OCI-LY7 (cell line): Measurements from ENCODE around the gene CCNG2. TPM values are rescaled to one million over a fixed set of nuclear protein-coding genes. Genes with fewer than 3 reads are reported as not detected.

ENCODE experiments used
- BruUV-seq: library from RNA; stranded (reverse); fragments of 400-500 nt; replicated peaks from 2 replicates; lab custom pipeline; 2021; lab: Mats Ljungman, UMichigan
- CTCF ChIA-PET: fragments of 300-600 bp; sonication (Branson Sonifier 250); formaldehyde crosslinking; loops from one replicate; lab custom pipeline; 2022; ENCODE audit warnings: antibody characterized with exemption; ENCODE audit not compliant: unreplicated experiment; lab: Charles Lee
- POLR2A ChIA-PET: fragments of 300-600 bp; sonication (Branson Sonifier 250); formaldehyde crosslinking; loops from one replicate; lab custom pipeline; 2022; ENCODE audit warnings: antibody characterized with exemption; lab: Charles Lee
- DNase-seq: peaks from one replicate; pipeline ENCODE4 v3.0.0-alpha.2; 2015; ENCODE audit warnings: low spot score
- H2AFZ ChIP-seq: fragments of 200-600 bp; sonication (generic), shearing (Covaris generic); 2 replicates; pipeline ENCODE4 v1.6.1; 2014; ENCODE audit warnings: mild to moderate bottlenecking, antibody characterized with exemption, low read length, moderate library complexity
- H3K27ac ChIP-seq: fragments of 200-600 bp; sonication (generic); 2 replicates; pipeline ENCODE4 v1.5.1; 2014; ENCODE audit warnings: mixed run types, low read depth, mild to moderate bottlenecking, moderate library complexity, low read length, inconsistent platforms; ENCODE audit not compliant: poor library complexity, severe bottlenecking
- H3K36me3 ChIP-seq: fragments of 200-600 bp; sonication (generic); 2 replicates; pipeline ENCODE4 v1.6.1; 2014; ENCODE audit warnings: mild to moderate bottlenecking, antibody characterized with exemption, low read length, moderate library complexity, mixed read lengths; ENCODE audit not compliant: insufficient read depth
- H3K4me1 ChIP-seq: fragments of 200-600 bp; sonication (generic); 2 replicates; pipeline ENCODE4 v1.5.1; 2014; ENCODE audit warnings: mild to moderate bottlenecking, low read length; ENCODE audit not compliant: insufficient read depth, poor library complexity, severe bottlenecking
- H3K4me2 ChIP-seq: fragments of 200-600 bp; sonication (generic); 2 replicates; pipeline ENCODE4 v1.6.1; 2014; ENCODE audit warnings: mild to moderate bottlenecking, low read length
- H3K4me3 ChIP-seq: fragments of 200-600 bp; sonication (generic); 2 replicates; pipeline ENCODE4 v1.5.1; 2014; ENCODE audit warnings: mild to moderate bottlenecking, low read depth, low read length; ENCODE audit not compliant: poor library complexity, severe bottlenecking
- H3K79me2 ChIP-seq: fragments of 200-600 bp; sonication (generic); 2 replicates; pipeline ENCODE4 v1.6.1; 2016; ENCODE audit warnings: low read depth, mild to moderate bottlenecking, low read length, moderate library complexity, mixed read lengths; ENCODE audit not compliant: insufficient read depth
- H3K9me2 ChIP-seq: fragments of 200-600 bp; sonication (generic); 2 replicates; pipeline ENCODE4 v1.6.1; 2016; ENCODE audit warnings: mild to moderate bottlenecking, low read length, mixed read lengths; ENCODE audit not compliant: insufficient read depth
- H3K9me3 ChIP-seq: fragments of 200-600 bp; sonication (generic); 2 replicates; pipeline ENCODE4 v1.6.1; 2014; ENCODE audit warnings: mild to moderate bottlenecking, mixed run types, low read length, mixed read lengths
- H4K20me1 ChIP-seq: fragments of 200-600 bp; sonication (generic); 2 replicates; pipeline ENCODE4 v1.6.1; 2014; ENCODE audit warnings: mild to moderate bottlenecking, antibody characterized with exemption, low read length, moderate library complexity, mixed read lengths; ENCODE audit not compliant: insufficient read depth
- CTCF ChIP-seq: fragments of 200-600 bp; sonication (generic); conservative IDR thresholded peaks from 2 replicates; pipeline ENCODE4 v1.5.1; 2014; ENCODE audit warnings: mild to moderate bottlenecking, antibody characterized with exemption, low read length, moderate library complexity, mixed read lengths
- EZH2phosphoT487 ChIP-seq: fragments of 200-600 bp; sonication (generic); IDR thresholded peaks from 2 replicates; pipeline ENCODE4 v1.6.1; 2018; ENCODE audit warnings: low read depth, borderline replicate concordance, mild to moderate bottlenecking, mixed run types, antibody characterized with exemption, low read length, moderate library complexity, mixed read lengths
- intact Hi-C: fragments of 100-400 bp; cut with micrococcal nuclease; formaldehyde crosslinking; loops from one replicate; pipeline ENCODE4 v1.10.0; 2022; ENCODE audit not compliant: unreplicated experiment
- total RNA-seq, 2 experiments: library from RNA; depleted of rRNA in 1 of 2; stranded (reverse); fragments of >200 nt in 1 of 2; shearing (Covaris generic) in 1 of 2; gene quantifications; 2 replicates each; pipeline ENCODE4 v1.2.3, GENCODE V29; 2014 to 2022

The CCNG2 gene
- total RNA-seq, 2 experiments from 2014 or later = 16.6 to 87.4 TPM

- H3K79me2 ChIP-seq = no peaks in the 10 kb centered on the region
- intact Hi-C loops = no loop called here
- BruUV-seq = no TSS peak
- ChIA-PET POLR2A (interaction anchor here (1.4 to 3.1 kb wide), 5 partner anchors 9 to 39 kb away, joined by 3 to 17 read pairs (median 8); partner anchors contain the start of gene CCNG2), CTCF (interaction anchor here (1.0 to 2.2 kb wide), 2 partner anchors 8 to 21 kb away, joined by 3 to 13 read pairs; no protein-coding TSS in a partner anchor)
- H3K27ac ChIP-seq = no peak overlapping the region
- no peak for TF ChIP-seq CTCF
- no peak for TF ChIP-seq EZH2phosphoT487
- no peak overlapping the region for H2AFZ ChIP-seq
- H3K36me3 ChIP-seq = no peaks in the 10 kb centered on the region
- no peaks in the 10 kb centered on the region for H4K20me1 ChIP-seq
- no peaks in the 10 kb centered on the region for H3K9me2 ChIP-seq
- peaks cover 13% of the 10 kb centered on the region for H3K4me1 ChIP-seq
- H3K4me3 ChIP-seq = no peak overlapping the region
- DNase-seq = no peak
- H3K9me3 ChIP-seq = no peaks in the 10 kb centered on the region
- H3K4me2 ChIP-seq = no peak overlapping the region
Observed at GRCh38 chr4:77194989-77195388, 38.0 kb downstream of the CCNG2 start.

- H3K27ac ChIP-seq = no peak overlapping the region
- no peaks in the 10 kb centered on the region for H4K20me1 ChIP-seq
- H2AFZ ChIP-seq = no peak overlapping the region
- H3K36me3 ChIP-seq = no peaks in the 10 kb centered on the region
- intact Hi-C loops = no loop called here
- H3K4me1 ChIP-seq = peaks cover 13% of the 10 kb centered on the region
- no peak for TF ChIP-seq CTCF
- no peak for TF ChIP-seq EZH2phosphoT487
- H3K4me2 ChIP-seq = no peak overlapping the region
- CTCF ChIA-PET = interaction anchor here (1.6 kb wide), 1 partner anchor 10 kb away, joined by 3 read pairs; no protein-coding TSS in a partner anchor
- H3K9me2 ChIP-seq = no peaks in the 10 kb centered on the region
- H3K9me3 ChIP-seq = no peaks in the 10 kb centered on the region
- H3K4me3 ChIP-seq = no peak overlapping the region
- H3K79me2 ChIP-seq = no peaks in the 10 kb centered on the region
- POLR2A ChIA-PET = interaction anchor here (0.7 to 2.9 kb wide), 4 partner anchors 18 to 125 kb away, joined by 3 to 8 read pairs (median 3); partner anchors contain the start of gene CCNG2
- no TSS peak for BruUV-seq
- no peak for DNase-seq
Observed at GRCh38 chr4:77196866-77197265, 39.9 kb downstream of the CCNG2 start.

GRCh38 chr4:77197361-77197760, 40.4 kb downstream of the CCNG2 start:
- Histone ChIP-seq H3K79me2 (no peaks in the 10 kb centered on the region), H3K9me2 (no peaks in the 10 kb centered on the region), H4K20me1 (no peaks in the 10 kb centered on the region), H3K27ac (no peak overlapping the region), H3K36me3 (no peaks in the 10 kb centered on the region), H3K4me2 (no peak overlapping the region), H3K4me1 (peaks cover 13% of the 10 kb centered on the region), H3K4me3 (no peak overlapping the region), H3K9me3 (no peaks in the 10 kb centered on the region), H2AFZ (no peak overlapping the region)
- no peak for DNase-seq
- ChIA-PET CTCF (interaction anchor here (1.6 kb wide), 1 partner anchor 10 kb away, joined by 3 read pairs; no protein-coding TSS in a partner anchor), POLR2A (interaction anchor here (0.6 to 2.9 kb wide), 5 partner anchors 8 to 114 kb away, joined by 3 to 8 read pairs (median 3); partner anchors contain the start of gene CCNG2)
- TF ChIP-seq EZH2phosphoT487 (no peak), CTCF (no peak)
- intact Hi-C loops = no loop called here
- BruUV-seq = no TSS peak
